Duodenal mucosa (tissue), 2 donors: ENCODE data around the gene LHPP.
"Not testable (repeated sequence)": the region's sequence is repeated elsewhere in the genome, so short reads cannot be mapped to it uniquely, and the experiment has no call there.

Source experiments
- H3K27ac ChIP-seq: one replicate; pipeline ENCODE4 v1.7.0; 2013; ENCODE audit warnings: low read depth, low read length
- H3K27me3 ChIP-seq, 2 donors: one replicate each; pipeline ENCODE4 v1.7.0; 2013; ENCODE audit warnings: low read length in 2 of 2, control low read depth in 1 of 2; ENCODE audit not compliant: insufficient read depth in 2 of 2, control insufficient read depth in 1 of 2
- H3K36me3 ChIP-seq, 2 donors: one replicate each; pipeline ENCODE4 v1.7.0; 2013; ENCODE audit warnings: low read length in 2 of 2, control low read depth in 1 of 2; ENCODE audit not compliant: insufficient read depth in 2 of 2, control insufficient read depth in 1 of 2
- H3K4me1 ChIP-seq, 2 donors: one replicate each; pipeline ENCODE4 v1.7.0; 2013; ENCODE audit warnings: low read length in 2 of 2, control low read depth in 1 of 2; ENCODE audit not compliant: insufficient read depth in 2 of 2, control insufficient read depth in 1 of 2
- H3K4me3 ChIP-seq, 2 donors: one replicate each; pipeline ENCODE4 v1.7.0; 2013; ENCODE audit warnings: low read length in 2 of 2, low read depth in 1 of 2
- H3K9ac ChIP-seq, 2 donors: one replicate each; pipeline ENCODE4 v1.7.0; 2013; ENCODE audit warnings: low read length in 2 of 2, low read depth in 1 of 2
- H3K9me3 ChIP-seq, 2 donors: one replicate each; pipeline ENCODE4 v1.7.0; 2013; ENCODE audit warnings: low read length in 2 of 2, control low read depth in 1 of 2; ENCODE audit not compliant: control insufficient read depth in 1 of 2

The LHPP gene

DNA sequence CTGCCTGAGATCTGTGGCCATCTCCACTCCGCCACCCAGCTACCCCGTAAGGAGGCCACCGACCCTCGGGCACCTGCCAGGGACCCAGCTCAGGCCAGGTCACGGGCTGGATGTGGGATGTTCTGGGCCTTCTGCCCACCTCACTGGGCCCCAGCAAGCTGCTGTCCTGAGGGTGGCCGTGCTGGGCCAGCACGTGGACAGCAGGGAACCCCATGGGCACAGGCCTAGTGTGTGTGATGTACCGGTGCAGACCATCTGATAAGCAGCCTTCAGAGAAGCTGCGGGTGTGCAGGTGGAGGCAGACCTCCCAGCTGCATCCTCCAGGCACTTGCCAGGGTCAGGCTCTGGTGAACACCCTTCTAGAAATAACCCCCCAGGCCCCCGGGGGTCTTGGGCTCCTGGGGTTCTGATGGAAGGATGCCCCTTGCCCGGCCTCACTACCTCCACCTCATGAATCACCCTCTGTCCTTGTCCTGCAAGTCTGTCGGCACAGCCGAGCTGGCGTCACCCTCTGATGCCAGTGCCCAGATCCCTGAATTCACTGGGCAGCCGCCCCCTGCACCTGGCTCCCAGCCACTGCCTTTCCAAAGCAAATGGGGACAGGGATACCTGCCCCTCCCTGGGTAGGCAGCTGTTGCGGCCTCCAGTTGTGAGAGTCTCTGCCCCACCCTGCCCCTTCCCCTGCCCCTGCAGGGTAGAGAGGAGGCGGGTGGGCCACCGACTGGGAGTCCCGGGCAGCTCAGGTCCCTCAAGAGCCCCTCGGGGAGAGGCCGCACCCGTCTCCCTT, 142.8 kb downstream of the LHPP start:
- H3K9ac ChIP-seq = no peak overlapping the region
- H3K4me3 ChIP-seq = no peak overlapping the region
- H3K9me3 ChIP-seq = no peaks in the 10 kb centered on the region
- no peaks in the 10 kb centered on the region for H3K27me3 ChIP-seq
- H3K27ac ChIP-seq = no peak overlapping the region
- no peaks in the 10 kb centered on the region for H3K36me3 ChIP-seq
- no peaks in the 10 kb centered on the region for H3K4me1 ChIP-seq

DNA sequence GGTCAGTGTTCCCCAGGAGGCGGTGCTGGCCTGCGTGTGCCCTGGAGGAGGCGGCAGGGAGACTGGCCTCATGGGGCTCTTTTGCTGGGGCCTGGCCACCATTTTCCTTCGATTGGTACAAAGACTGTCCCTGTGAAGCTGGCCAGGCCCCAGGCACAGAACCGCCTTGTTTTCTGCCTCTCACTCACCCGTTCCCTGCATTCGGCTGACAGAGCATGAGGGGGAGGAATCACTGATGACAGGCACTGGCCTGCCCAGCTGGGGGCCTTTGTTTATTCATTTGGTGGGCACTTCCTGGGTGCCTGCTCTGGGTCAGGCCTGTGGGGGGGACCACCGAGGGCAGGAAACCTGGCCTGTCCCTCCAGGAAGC, 143.4 kb downstream of the LHPP start:
- Histone ChIP-seq H3K9me3 (no peaks in the 10 kb centered on the region), H3K9ac (no peak overlapping the region), H3K27me3 (no peaks in the 10 kb centered on the region), H3K36me3 (no peaks in the 10 kb centered on the region), H3K4me1 (no peaks in the 10 kb centered on the region), H3K4me3 (no peak overlapping the region), H3K27ac (no peak overlapping the region)

DNA sequence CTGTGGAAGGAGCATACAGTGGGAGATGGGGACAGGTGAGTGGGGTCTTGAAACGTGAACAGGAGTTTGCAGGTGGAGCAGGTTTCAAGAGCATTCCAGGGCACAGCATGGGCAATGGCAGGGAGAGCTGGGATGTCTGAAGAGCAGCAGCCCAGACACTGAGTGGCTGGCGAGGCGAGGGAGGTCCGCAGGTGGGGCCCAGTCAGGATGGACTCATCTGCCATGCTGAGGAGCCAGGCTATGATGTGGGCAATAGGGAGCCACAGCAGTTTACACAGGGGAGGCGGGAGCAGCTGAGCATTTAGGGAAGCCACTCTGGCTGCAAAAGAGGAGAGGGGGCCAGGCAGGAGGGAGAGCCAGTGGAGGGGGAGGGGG, 143.8 kb downstream of the LHPP start:
- Histone ChIP-seq H3K36me3 (no peaks in the 10 kb centered on the region), H3K4me3 (no peak overlapping the region), H3K9me3 (no peaks in the 10 kb centered on the region), H3K27ac (no peak overlapping the region), H3K4me1 (no peaks in the 10 kb centered on the region), H3K9ac (no peak overlapping the region), H3K27me3 (no peaks in the 10 kb centered on the region)

DNA sequence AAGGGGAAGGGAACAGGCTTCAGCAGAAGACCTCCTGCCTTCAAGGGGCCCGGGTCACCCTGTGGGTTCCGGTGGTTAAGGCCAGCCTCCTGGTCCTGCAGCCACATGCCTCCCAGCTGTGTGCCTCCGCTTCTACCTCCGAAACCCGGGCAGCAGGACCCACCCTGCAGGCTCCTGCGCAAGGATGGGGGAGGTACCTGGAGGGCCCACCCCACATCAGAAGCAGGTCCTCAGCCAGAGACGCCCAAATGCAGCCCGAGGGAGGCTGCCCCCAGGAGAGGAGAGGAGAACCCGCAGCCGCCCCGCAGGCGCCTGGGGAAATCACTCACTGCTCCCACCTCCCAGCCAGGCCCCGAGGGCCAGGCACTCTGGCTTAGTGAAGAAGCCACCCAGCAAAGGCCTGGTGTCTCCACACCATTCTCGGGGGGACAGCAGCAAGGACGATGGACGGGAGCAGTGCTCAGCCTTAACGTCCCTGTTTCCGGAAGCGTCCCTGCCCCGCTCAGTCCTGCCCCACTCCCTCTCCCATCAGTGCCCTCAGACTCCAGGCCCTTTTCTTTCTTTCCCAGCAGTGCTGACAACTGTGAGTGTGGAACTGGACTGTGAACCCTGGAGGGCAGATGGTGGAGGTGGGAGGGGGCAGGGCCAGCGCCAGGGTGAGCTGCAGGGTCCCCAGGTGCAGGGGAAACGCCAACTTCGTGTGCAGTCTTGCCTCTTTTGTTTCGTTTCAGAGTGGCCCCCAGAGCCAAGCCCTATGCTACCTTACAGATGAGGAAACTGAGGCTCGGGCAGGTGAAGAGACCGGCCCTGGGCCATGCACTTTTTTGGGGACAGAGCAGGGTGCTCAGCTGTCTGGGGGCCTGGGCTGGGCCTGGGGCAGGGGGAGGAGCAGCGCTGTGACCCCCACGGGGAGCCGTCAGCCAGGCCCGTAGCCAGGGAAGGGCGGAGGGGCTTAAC, 144.5 kb downstream of the LHPP start:
- H3K27ac ChIP-seq = no peak overlapping the region
- H3K4me1 ChIP-seq = peaks cover 0 to 2% of the 10 kb centered on the region in 2 donors
- no peak overlapping the region for H3K4me3 ChIP-seq
- no peaks in the 10 kb centered on the region for H3K27me3 ChIP-seq
- H3K9ac ChIP-seq = no peak overlapping the region
- no peaks in the 10 kb centered on the region for H3K9me3 ChIP-seq
- H3K36me3 ChIP-seq = no peaks in the 10 kb centered on the region

DNA sequence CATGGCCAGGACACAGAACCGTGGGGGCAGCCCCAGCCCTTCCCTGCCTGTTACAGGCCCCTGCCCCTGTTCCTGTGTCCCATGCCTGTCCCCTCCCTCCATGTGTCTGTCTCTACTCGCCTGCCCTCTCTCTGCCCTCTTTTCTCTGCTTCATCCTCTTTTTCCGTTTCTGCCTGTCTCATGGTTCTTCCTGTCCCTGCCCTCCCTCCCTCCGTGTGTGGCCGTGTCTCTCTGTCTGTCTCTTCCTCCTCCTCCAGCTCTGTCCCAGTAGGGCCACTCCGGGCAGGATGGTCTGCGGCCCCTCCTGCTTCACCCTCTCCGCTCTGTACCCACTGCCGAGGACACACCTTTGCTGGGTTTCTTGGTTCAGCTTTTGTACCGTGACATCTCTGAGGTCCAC, 145.2 kb downstream of the LHPP start:
- no peak overlapping the region for H3K9ac ChIP-seq
- no peaks in the 10 kb centered on the region for H3K36me3 ChIP-seq
- no peaks in the 10 kb centered on the region for H3K27me3 ChIP-seq
- H3K4me3 ChIP-seq = no peak overlapping the region
- peaks cover 0 to 2% of the 10 kb centered on the region in 2 donors for H3K4me1 ChIP-seq
- no peaks in the 10 kb centered on the region for H3K9me3 ChIP-seq
- H3K27ac ChIP-seq = no peak overlapping the region

DNA sequence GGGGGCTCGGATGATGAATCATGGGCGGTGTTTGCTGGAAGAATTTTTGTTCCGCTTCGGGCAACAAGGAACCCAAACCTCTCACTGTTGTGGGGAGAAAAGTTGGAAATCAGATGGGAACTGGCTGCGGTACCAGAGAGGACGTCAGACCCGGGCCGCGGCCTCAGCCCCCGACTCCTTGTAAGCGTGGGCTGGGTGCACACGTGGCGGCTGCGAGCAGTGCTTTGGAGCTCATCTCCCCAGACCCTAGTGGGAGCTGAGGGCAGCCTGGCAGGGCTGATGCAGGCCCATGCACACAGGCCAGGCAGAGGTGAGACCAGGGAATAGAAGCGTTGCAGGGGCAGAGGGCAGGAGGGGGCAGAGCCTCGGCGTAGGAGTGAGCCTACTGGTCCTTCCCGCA, 146.1 kb downstream of the LHPP start:
- Histone ChIP-seq H3K4me3 (no peak overlapping the region), H3K9me3 (no peaks in the 10 kb centered on the region), H3K27me3 (no peaks in the 10 kb centered on the region), H3K27ac (no peak overlapping the region), H3K36me3 (no peaks in the 10 kb centered on the region), H3K4me1 (peaks cover 0 to 2% of the 10 kb centered on the region in 2 donors), H3K9ac (no peak overlapping the region)

DNA sequence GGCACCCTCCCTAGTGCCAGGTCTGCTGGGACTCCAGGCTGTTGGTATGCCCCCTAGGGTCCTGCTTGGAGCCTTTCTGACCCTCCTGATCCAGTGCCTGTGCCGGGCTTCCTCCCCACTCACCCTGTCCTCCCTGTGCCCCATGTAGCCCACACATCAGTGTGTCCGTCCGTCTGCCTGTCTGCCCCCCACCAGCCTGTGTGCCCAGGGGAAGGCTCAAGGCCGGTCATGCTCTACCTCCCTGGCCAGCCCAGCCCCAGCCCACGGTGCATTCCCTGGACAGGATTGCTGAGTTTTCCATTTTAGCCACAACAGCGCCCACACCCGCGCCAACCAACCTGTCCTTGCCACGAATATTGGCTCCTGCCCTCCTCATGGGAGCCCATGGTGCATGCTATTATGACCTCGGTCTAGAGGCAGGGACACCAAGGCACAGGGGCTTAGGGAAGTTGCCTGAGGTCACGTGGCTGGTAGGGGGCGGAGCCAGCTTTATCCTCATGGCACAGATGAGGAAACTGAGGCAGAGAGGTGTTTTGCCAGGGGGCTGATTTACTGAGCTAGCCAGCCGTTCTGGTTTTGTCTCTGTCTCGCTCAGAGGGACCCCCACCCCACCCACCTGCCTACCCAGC, 146.6 kb downstream of the LHPP start:
- H3K36me3 ChIP-seq = no peaks in the 10 kb centered on the region
- H3K9me3 ChIP-seq = no peaks in the 10 kb centered on the region
- H3K9ac ChIP-seq = no peak overlapping the region
- peaks cover 0 to 2% of the 10 kb centered on the region in 2 donors for H3K4me1 ChIP-seq
- no peaks in the 10 kb centered on the region for H3K27me3 ChIP-seq
- H3K27ac ChIP-seq = no peak overlapping the region
- H3K4me3 ChIP-seq = no peak overlapping the region

DNA sequence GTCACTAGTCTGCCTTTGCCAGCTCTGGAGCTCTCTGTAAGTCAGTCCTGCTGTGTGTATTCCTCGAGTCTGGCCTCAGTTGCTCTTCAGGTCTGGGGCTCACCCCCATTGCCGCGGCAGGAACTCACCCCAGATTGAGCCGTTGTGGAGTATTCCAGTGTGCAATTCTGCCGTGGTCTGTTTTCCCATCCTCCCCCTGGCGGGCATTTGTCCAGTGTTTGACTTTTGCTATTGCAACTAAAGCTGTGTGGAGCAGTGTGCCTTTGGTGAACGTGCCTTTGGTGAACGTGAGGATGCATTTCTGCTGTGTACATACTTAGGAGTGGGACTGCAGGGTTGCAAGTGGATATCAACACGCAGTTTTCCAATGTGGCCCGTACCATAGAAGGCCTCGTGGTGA, 148.1 kb downstream of the LHPP start:
- H3K4me3 ChIP-seq = no peak overlapping the region
- no peaks in the 10 kb centered on the region for H3K36me3 ChIP-seq
- no peaks in the 10 kb centered on the region for H3K27me3 ChIP-seq
- no peak overlapping the region for H3K9ac ChIP-seq
- H3K4me1 ChIP-seq = peaks cover 0 to 2% of the 10 kb centered on the region in 2 donors
- H3K9me3 ChIP-seq = no peaks in the 10 kb centered on the region
- H3K27ac ChIP-seq = no peak overlapping the region

DNA sequence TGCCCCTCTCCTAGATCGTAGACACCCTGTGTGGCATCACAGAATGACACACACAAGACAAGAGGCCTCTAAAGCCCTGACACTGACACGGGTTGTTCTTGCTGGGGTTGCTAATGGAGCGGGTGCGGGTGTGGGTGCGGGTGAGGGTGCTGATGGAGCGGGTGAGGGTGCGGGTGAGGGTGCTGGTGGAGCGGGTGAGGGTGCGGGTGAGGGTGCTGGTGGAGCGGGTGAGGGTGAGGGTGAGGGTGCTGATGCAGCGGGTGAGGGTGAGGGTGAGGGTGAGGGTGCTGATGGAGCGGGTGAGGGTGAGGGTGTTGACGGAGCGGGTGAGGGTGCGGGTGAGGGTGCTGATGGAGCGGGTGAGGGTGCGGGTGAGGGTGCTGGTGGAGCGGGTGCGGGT, 148.6 kb downstream of the LHPP start:
- H3K9ac ChIP-seq, H3K4me1 ChIP-seq, H3K9me3 ChIP-seq, H3K27ac ChIP-seq, H3K4me3 ChIP-seq, H3K36me3 ChIP-seq, H3K27me3 ChIP-seq: not testable (repeated sequence)

DNA sequence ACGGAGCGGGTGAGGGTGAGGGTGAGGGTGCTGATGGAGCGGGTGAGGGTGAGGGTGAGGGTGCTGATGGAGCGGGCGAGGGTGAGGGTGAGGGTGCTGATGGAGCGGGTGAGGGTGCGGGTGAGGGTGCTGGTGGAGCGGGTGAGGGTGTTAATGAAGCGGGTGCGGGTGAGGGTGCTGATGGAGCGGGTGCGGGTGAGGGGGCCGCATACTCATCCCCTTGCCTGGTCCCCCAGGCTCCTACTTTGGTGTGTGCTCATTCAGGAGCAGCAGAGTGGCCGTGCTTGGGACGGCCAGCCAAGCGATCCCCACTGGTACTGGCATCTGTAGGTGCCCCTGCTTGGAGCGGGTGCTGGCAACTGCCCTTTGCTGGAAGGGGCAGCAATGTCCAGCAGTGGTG, 149.2 kb downstream of the LHPP start:
- H3K4me3 ChIP-seq, H3K9ac ChIP-seq, H3K27me3 ChIP-seq, H3K9me3 ChIP-seq, H3K27ac ChIP-seq, H3K4me1 ChIP-seq, H3K36me3 ChIP-seq: not testable (repeated sequence)
